Prostate gland (tissue), 2 donors: ENCODE data around the gene HARBI1.

Source experiments
- POLR2A ChIP-seq: fragments of 450-650 bp; IDR thresholded peaks from one replicate; pipeline ENCODE4 v1.6.1; 2016; ENCODE audit warnings: antibody characterized with exemption, mild to moderate bottlenecking
- TF ChIP-seq, protein P1 (sequence below), 4 experiments: fragments of 200-600 bp in 2 of 4; fragments of 450-650 bp in 2 of 4; sonication (generic) in 2 of 4; IDR thresholded peaks; 1 replicate in 3 of 4; 2 replicates in 1 of 4; pipeline ENCODE4 v1.5.1; 2016 to 2019; ENCODE audit warnings: antibody characterized with exemption in 4 of 4, mild to moderate bottlenecking in 2 of 4, moderate library complexity in 2 of 4

DNA sequence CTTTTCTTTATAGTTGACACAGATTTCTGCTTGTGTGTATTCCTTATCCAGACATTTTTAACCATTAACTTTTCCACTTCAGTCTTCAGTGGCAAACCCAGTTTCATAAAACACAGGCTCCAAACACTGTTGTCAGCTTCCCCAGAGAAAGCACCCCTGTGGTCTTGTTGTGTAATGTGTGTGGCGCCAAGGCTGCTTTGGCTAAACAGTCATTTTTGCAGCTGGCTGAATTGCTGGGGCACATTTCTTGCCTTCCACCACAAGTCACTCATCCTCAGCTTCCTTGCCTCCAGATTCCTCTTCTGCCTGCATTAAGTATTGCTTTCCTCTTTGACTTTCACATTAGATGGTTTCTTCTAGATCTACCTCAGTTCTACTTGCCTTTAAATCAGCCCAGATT is 42.9 kb upstream of the HARBI1 start:
- TF ChIP-seq, protein P1, sequence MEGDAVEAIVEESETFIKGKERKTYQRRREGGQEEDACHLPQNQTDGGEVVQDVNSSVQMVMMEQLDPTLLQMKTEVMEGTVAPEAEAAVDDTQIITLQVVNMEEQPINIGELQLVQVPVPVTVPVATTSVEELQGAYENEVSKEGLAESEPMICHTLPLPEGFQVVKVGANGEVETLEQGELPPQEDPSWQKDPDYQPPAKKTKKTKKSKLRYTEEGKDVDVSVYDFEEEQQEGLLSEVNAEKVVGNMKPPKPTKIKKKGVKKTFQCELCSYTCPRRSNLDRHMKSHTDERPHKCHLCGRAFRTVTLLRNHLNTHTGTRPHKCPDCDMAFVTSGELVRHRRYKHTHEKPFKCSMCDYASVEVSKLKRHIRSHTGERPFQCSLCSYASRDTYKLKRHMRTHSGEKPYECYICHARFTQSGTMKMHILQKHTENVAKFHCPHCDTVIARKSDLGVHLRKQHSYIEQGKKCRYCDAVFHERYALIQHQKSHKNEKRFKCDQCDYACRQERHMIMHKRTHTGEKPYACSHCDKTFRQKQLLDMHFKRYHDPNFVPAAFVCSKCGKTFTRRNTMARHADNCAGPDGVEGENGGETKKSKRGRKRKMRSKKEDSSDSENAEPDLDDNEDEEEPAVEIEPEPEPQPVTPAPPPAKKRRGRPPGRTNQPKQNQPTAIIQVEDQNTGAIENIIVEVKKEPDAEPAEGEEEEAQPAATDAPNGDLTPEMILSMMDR (IDR thresholded peaks at IDR 0.05): no peak
- TF ChIP-seq POLR2A: no peak
